HG02759 (cell line): ENCODE measurements around the gene MEMO1.

ENCODE experiments used
- ATAC-seq: cut with Tn5 transposase; IDR thresholded peaks from one replicate; pipeline ENCODE4 v1.9.1; 2021; ENCODE audit warnings: mild to moderate bottlenecking, moderate library complexity; ENCODE audit not compliant: unreplicated experiment

The MEMO1 gene

GRCh38 chr2:31835450-31835849 lies 175.4 kb downstream of the MEMO1 start:
- no peak for ATAC-seq

- no peak for ATAC-seq
These were observed 178.4 kb downstream of the MEMO1 start for GRCh38 chr2:31832363-31832762.

- ATAC-seq, result no peak
These were observed 179.2 kb downstream of the MEMO1 start for GRCh38 chr2:31831585-31831984.

- ATAC-seq, result no peak
These were observed 181.9 kb downstream of the MEMO1 start for GRCh38 chr2:31828891-31829290.

GRCh38 chr2:31823558-31823957 lies 187.2 kb downstream of the MEMO1 start:
- ATAC-seq, result no peak

GRCh38 chr2:31822587-31822986 lies 188.2 kb downstream of the MEMO1 start:
- ATAC-seq, result no peak
